ENCODE results near the gene MAP3K7. TPM values are rescaled to one million over a fixed set of nuclear protein-coding genes. Genes with fewer than 3 reads are reported as not detected.

The MAP3K7 gene
- polyA plus RNA-seq, 4 donors: 45.8 to 57.8 (median 49.5) TPM

DNA sequence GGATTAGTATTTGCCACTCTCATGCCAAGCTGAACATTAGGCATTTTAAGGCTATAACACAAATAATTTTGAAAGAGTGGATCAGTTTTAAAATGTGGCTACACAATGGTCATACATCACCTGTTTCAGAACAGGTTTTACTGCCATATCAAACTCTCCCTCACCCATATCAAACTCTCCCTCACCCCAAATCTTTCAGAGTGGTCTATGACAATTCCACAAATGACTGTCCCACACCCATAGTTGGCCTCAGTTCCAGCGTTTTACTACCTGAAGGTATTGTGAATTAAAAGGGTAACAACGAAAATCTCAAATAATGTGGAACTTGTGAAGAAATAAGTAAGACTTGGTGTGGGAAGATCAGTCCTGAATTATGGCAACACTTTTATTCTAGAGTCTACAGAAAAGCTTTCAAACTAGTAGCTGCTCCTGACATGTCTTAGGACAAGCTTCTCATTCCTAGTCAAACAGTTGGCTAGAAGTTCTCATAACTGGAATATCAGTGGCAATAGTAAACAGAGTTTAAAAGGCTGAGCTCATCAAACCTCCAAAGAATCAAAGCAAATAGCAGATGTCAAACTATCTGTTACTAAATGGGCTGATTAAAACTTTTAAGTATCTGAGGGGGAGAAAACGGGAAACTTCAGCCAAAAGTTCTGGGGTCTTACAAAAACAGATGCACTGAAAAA, 52.4 kb downstream of the MAP3K7 start:
- no peak for DNase-seq (ENCODE audit: low read depth in 4 of 4, low spot score in 2 of 4)

GRCh38 chr6:90533615-90534336, 53.1 kb downstream of the MAP3K7 start:
- no peak for DNase-seq (ENCODE audit: low read depth in 4 of 4, low spot score in 2 of 4)

- DNase-seq (ENCODE audit: low read depth in 4 of 4, low spot score in 2 of 4): no peak
Measured at GRCh38 chr6:90530882-90531281, 56.0 kb downstream of the MAP3K7 start.

- no peak for DNase-seq (ENCODE audit: low read depth in 4 of 4, low spot score in 2 of 4)
Measured at GRCh38 chr6:90525421-90525820, 61.5 kb downstream of the MAP3K7 start.

DNA sequence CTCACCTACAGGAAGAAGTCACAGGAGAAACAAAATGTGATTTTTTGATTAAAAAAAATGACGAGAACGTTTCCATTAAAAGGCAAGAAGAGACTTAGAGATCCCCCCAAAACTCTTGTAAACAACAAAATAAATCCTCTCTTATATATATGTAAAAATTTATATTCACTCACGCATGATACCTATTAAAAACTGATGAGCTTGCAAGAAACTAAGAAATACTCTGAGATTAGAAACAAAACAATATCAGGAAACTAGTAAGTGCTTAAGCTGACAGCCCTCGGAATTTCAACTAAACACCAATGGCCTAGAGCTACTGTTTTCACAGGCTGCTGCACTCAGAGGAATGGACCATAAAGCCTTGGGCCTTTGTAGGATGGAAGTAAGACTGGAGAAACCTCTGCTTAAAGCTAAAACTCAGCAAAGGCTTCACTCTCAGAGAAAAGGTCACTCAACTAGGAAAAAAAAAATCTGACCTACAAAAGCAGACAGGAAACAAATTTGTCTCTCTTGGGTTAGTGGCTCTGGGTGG, 63.0 kb downstream of the MAP3K7 start:
- no peak for DNase-seq (ENCODE audit: low read depth in 4 of 4, low spot score in 2 of 4)

GRCh38 chr6:90521955-90522354, 64.9 kb downstream of the MAP3K7 start:
- no peak for DNase-seq (ENCODE audit: low read depth in 4 of 4, low spot score in 2 of 4)

DNA sequence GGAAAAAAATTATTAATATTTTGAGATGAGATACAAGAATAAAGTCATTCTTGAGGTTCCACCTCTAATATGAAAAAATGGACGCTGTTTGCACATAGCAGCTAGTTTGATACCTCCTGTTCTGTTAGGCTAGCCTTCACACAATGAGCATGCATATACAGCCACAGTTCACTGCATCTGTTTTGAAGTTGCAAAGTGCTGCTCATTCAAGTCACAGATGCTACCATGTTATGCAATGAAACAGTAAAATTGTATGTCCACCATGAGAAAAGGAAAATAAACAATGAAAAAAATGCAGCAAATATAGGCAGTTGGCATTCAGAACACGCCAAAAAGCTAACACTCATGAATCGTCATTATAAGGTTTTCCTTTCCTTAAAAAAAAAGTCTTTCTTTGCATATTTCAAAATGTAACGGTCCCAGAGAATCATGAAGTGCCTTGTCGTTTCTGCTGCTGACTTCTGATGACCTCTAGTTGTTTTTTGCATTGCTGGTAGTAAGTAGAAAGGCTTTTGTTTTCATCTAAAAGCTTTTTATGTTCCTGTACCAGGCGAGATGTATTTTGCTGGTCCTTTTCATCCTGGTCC, 70.7 kb downstream of the MAP3K7 start:
- DNase-seq (ENCODE audit: low read depth in 4 of 4, low spot score in 2 of 4): no peak

DNA sequence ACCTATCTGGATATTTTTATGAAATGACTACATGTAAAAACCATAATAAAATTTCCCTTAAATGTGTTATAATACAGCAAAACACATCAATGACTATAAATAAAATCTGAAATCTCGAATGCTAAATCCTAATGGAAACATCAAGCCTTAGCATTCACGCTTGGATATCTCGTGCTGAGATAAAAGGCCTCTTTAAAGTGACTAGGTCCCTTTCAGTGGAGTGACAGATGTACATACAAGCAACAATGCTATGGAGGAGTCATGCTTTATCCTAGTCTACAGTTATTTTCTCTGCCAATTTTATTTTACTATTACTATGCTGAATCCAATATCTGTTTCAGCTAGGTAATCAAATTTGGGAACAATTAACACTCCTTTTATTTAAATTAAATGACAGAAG, 72.4 kb downstream of the MAP3K7 start:
- DNase-seq (ENCODE audit: low read depth in 4 of 4, low spot score in 2 of 4): no peak

- no peak for DNase-seq (ENCODE audit: low read depth in 4 of 4, low spot score in 2 of 4)
Measured at GRCh38 chr6:90508753-90509152, 78.1 kb downstream of the MAP3K7 start.

DNA sequence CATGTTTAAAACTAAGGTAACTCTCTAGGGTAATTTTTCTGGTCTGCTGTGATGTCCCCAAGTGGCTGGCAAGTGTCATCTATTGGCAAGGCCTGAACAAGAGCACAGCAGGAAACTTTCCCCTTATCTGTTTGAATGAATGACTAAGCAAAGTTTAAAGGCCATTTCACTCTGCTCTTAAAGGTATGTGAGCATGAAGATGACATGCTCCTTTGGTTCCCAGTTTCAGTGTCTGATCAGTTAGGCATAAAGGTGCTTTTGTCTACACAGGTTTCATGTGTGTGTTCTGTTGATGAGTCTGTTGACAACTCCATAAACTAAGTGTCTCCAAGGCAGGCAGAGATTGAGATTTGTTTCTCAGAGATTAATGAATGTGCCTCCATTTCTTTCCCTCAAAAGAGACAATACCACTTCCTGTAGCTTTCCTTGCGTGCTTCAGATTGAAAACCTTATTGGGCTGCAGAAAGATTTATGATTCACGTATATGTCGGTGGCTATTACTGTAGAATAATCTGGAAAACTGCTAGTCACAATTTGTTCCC, 83.9 kb downstream of the MAP3K7 start:
- DNase-seq (ENCODE audit: low read depth in 4 of 4, low spot score in 2 of 4): no peak

- no peak for DNase-seq (ENCODE audit: low read depth in 4 of 4, low spot score in 2 of 4)
Measured at GRCh38 chr6:90502381-90502780, 84.5 kb downstream of the MAP3K7 start.

DNA sequence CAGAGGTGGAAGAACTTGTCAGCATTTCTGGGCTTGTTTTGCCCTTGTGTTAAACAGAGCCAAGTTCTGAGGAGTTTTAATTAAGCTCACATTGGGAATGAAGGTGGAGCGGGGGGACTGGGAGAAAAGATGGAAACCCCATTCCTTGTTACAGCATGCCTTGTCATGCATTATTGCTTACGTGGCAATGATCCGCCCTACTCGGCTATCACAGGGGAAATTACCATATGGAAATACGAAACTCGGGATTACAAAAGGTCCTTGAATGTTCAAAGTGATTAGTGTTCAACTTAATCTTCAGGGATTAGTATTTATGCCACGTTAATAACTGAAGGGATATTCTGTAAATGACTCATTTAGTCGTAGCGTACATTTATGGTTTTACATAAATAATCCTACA, 86.4 kb downstream of the MAP3K7 start:
- DNase-seq (ENCODE audit: low read depth in 4 of 4, low spot score in 2 of 4): no peak

GRCh38 chr6:90497411-90497810, 89.5 kb downstream of the MAP3K7 start:
- DNase-seq (ENCODE audit: low read depth in 4 of 4, low spot score in 2 of 4): no peak

DNA sequence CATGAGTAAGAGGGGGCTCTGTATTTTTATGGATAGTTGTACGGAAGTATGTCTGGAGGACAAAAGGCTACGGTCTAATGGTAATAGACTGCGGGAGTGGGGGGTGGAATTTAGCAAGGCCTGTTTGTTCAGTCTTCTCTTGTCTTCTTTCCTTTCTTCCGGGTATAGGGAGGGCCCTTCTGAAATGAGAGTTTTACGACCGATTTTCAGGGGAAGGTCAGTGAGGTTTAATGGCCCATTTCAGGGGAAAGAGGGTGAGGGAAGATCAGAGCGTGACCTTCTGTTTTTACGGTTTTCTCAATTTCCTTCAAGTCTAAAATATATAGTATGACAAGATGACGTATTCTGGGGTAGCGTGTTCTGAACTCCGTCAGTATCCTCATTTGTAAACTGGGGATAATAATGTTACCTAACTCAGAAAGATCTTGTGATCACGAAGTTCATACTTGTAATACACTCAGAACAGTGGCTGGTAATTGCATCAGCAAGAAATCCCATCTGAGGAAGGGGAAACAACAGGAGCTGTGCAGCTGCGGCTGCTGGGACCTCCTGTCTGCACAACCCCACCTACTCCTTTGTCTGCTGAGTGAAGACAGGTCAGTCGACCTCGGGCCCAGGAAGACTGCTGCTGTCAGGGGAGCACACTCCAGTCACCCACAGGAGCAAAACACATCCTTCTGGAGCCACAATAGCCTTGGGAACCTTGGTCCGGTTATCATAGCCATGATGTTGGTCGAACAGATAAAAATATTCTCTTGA, 90.4 kb downstream of the MAP3K7 start:
- DNase-seq (ENCODE audit: low read depth in 4 of 4, low spot score in 2 of 4): peak; percentile 44 to 56 (median 46)

GRCh38 chr6:90495216-90495817, 91.6 kb downstream of the MAP3K7 start:
- no peak for DNase-seq (ENCODE audit: low read depth in 4 of 4, low spot score in 2 of 4)

DNA sequence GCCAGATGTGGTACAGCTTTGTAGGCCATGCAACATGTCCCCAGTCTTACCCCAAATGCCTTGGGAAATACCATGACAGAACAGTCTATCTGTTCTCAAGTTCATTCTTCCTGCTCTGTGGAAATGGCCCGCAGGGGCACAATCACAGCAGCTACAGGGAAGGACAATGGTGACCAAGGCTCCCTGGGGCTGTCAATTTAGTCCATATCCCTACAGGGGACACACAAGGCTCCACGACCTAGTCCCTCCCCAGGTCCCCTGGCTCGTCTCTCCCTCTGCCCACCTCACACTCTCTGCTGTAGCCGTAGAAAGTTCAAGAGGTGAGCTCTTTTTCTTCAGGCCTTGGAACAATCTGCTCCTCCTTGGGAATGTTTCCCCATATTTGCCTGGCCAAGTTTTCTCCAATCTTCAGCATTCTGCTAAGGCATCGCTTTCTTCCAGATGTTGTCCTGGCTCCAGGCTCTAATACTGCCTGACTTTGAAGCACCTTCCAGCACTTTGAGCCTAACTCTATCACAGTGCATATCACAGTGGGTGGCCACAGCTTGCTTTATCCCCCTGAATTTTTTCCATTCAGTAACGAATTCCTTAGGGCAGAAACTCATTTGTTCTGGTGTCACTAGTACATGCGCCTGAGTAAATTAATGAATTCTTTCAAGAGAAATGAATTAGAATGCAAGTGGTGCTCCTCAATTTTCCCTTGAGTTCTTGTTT, 92.6 kb downstream of the MAP3K7 start:
- no peak for DNase-seq (ENCODE audit: low read depth in 4 of 4, low spot score in 2 of 4)

DNA sequence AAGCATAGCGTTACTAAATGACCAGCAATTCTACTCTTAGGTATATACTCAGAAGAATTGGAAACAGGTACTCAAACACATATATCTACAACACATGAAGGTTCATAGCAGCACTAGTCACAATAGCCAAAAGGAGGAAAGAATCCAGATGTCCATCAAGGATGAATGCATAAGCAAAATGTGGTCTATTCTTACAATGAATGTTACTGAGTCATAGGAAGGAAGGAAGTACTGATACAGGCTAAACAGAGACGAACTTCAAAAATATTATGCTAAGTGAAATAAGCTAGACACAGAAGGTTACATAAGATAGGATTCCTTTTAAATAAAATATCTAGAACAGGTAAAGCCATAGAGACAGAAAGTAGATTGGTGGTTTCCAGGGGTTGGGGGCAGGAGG, 93.5 kb downstream of the MAP3K7 start:
- DNase-seq (ENCODE audit: low read depth in 4 of 4, low spot score in 2 of 4): no peak

DNA sequence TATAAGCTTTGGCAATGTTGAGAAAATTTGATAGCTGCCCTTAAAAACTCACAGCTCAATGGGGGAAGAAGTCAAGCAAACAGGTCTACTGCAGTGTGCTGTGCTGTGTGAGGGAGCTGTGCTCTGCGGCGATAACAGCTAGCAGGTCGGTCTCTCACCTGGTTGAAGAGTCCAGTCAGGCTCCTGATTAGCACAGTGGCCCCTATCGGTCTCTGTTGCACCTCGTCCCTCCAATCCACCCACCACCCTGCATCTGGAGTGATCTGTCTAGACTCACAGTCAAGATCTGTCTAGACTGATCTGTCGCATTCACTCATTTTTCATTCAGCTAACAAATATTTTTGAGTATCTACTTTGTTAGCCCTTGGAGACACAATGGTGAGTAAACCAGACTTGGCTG, 94.1 kb downstream of the MAP3K7 start:
- DNase-seq (ENCODE audit: low read depth in 4 of 4, low spot score in 2 of 4): no peak

DNA sequence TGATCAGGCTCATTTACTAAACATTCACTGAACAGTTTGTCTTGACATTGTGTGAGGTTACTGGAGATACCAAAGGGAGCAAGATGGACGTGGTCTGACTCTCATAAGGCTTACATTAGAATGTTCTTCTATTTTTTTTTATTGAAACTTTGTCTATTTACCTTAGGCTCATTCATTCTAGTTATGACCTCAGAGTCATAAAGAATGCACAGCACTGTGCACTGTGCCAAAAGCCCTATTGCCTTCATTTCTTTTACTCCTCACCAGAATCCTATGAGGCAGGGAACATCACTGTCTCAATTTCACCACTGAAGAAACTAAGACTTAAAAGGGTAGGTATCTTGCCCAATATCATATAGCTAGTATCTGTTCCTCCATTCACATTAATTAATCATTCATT, 94.5 kb downstream of the MAP3K7 start:
- DNase-seq (ENCODE audit: low read depth in 4 of 4, low spot score in 2 of 4): no peak
